ENCODE measurements around the gene PTPN14. TPM values are rescaled to one million over a fixed set of nuclear protein-coding genes. Genes with fewer than 3 reads are reported as not detected.

Gene PTPN14
- total RNA-seq, 3 donors from 2014 or later = 5.8 to 49.0 (median 8.3) TPM

DNA sequence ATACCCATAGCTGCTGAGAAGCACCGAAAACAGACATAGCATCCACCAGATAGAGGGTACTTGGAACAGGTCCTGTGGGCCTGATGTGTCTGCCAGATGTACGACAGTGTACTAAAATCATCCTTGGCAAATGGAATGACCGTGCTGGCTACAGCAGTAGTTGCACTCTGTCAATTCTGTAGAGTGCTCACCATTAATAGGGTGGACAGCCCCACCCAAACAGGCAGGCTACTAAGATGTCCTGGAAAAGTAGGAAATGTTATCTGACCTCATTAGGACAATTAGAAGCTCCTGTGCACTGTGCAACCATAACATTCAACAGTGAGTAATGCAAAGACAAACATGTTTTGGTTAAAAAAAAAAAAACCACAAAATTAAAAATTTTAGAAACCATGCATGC, 106.2 kb downstream of the PTPN14 start:
- no peaks in the 10 kb centered on the region for H3K9me3 ChIP-seq
- H3K4me3 ChIP-seq = no peak overlapping the region
- DNase-seq (no peak), ATAC-seq (no peak)
- TF ChIP-seq, protein P1, sequence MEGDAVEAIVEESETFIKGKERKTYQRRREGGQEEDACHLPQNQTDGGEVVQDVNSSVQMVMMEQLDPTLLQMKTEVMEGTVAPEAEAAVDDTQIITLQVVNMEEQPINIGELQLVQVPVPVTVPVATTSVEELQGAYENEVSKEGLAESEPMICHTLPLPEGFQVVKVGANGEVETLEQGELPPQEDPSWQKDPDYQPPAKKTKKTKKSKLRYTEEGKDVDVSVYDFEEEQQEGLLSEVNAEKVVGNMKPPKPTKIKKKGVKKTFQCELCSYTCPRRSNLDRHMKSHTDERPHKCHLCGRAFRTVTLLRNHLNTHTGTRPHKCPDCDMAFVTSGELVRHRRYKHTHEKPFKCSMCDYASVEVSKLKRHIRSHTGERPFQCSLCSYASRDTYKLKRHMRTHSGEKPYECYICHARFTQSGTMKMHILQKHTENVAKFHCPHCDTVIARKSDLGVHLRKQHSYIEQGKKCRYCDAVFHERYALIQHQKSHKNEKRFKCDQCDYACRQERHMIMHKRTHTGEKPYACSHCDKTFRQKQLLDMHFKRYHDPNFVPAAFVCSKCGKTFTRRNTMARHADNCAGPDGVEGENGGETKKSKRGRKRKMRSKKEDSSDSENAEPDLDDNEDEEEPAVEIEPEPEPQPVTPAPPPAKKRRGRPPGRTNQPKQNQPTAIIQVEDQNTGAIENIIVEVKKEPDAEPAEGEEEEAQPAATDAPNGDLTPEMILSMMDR (IDR thresholded peaks at IDR 0.05) = no peak
- H3K36me3 ChIP-seq (ENCODE audit: low read depth) = no peaks in the 10 kb centered on the region
- H3K4me1 ChIP-seq (ENCODE audit: low read depth) = no peaks in the 10 kb centered on the region
- intact Hi-C loops (cut with DNase I, micrococcal nuclease) = no loop called here

DNA sequence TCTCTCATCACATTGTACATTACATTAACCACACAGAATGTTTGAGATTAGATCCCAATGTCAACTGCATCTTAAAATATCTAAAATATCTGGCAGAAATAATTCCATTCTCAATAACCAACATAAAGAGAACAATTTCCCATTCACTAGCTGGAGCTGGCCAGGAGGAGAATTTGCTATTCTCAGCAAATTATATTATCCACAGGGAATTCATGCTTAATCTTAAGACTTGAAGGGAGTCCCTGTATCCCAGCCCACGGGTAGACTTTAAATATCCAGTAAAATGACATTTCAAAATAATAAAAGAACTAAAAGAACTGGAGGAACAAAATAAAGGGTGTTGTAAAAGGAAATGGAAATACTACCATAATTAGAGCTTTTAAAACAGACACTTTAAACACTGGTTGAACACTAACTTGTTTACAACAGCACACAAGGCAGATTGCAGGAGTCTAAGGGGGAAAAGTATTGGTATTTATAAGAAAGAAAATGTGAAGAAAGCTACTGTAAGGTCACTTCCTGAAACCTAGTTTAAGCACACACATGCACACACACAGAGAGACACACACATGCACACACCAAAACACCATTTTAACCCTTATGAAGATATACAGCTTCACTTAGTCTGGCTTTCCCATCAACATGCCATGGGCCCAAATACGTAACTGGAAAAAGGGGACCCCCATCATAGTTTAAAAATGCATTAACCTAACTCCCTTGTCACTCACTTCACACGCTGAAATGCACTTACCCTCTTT, 107.0 kb downstream of the PTPN14 start:
- Histone ChIP-seq H3K36me3 (ENCODE audit: low read depth) (no peaks in the 10 kb centered on the region), H3K9me3 (no peaks in the 10 kb centered on the region), H3K4me3 (no peak overlapping the region), H3K4me1 (ENCODE audit: low read depth) (no peaks in the 10 kb centered on the region)
- no peak for DNase-seq
- TF ChIP-seq, protein P1 (IDR thresholded peaks at IDR 0.05) = no peak
- ATAC-seq = no peak
- intact Hi-C loops (cut with DNase I, micrococcal nuclease) = no loop called here

DNA sequence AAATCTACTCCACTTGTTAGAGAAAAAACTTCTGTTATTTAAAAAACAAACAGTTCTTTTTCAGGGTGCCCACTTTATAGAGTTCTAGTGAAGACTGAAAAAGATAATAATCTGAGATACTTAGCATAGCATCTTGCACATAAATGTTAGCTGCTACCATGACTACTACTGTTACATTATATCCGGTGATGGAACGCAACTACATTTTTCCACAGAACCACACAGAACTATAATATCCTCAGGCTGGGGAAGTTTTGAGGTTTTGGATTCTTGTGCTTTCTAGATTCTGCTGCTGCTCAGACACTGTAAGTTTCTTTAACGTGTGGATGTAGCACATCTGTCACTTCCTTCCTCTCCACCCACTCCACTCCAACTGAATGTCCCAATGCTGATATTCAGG, 110.3 kb downstream of the PTPN14 start:
- no peak for DNase-seq
- H3K9me3 ChIP-seq = no peaks in the 10 kb centered on the region

DNA sequence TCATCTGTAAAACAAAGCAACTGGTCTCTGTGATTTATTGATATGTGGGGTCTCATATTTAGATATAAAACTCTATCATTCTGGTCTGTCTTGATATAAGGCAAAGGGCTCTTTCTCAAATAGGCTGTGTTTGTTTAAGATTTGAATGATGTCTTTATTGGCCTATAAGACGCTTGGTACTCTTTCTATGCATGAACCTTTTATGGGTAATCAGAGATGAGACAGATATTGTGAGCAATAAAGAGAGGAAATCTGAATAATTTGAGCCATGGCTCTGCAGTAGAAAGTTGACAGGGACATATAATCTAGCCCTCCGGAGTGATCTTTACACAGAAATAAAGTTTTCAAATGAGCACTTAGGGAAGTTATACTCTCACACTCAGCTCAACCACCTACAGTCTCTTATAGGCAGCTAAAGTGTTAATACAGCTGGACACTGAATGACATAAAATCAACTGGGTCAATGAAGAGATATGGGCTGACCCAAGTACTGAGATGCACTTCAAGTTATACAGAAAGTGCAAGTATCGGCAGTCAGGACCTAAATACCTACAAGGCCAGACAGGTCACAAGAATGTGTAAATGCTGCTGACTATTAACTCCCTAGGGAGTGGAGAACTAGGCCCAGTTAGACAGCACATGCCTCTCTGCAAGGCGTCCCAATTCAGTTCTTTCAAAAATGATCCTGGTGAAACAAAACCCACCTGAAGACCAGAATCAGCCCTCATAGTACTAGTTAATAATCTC, 111.0 kb downstream of the PTPN14 start:
- intact Hi-C loops (cut with DNase I, micrococcal nuclease) = no loop called here
- H3K36me3 ChIP-seq (ENCODE audit: low read depth) = no peaks in the 10 kb centered on the region
- no peak for DNase-seq
- no peaks in the 10 kb centered on the region for H3K9me3 ChIP-seq
- H3K4me1 ChIP-seq (ENCODE audit: low read depth) = no peaks in the 10 kb centered on the region
- ATAC-seq = peak; percentile 61
- no peak overlapping the region for H3K4me3 ChIP-seq
- TF ChIP-seq, protein P1 (IDR thresholded peaks at IDR 0.05) = no peak

More for the DNA sequence above, 110.3 kb downstream of the PTPN14 start:
- intact Hi-C loops (cut with DNase I, micrococcal nuclease) = no loop called here
- TF ChIP-seq, protein P1 (IDR thresholded peaks at IDR 0.05) = no peak
- no peaks in the 10 kb centered on the region for H3K36me3 ChIP-seq (ENCODE audit: low read depth)
- no peak overlapping the region for H3K4me3 ChIP-seq
- no peaks in the 10 kb centered on the region for H3K4me1 ChIP-seq (ENCODE audit: low read depth)
- no peak for ATAC-seq

DNA sequence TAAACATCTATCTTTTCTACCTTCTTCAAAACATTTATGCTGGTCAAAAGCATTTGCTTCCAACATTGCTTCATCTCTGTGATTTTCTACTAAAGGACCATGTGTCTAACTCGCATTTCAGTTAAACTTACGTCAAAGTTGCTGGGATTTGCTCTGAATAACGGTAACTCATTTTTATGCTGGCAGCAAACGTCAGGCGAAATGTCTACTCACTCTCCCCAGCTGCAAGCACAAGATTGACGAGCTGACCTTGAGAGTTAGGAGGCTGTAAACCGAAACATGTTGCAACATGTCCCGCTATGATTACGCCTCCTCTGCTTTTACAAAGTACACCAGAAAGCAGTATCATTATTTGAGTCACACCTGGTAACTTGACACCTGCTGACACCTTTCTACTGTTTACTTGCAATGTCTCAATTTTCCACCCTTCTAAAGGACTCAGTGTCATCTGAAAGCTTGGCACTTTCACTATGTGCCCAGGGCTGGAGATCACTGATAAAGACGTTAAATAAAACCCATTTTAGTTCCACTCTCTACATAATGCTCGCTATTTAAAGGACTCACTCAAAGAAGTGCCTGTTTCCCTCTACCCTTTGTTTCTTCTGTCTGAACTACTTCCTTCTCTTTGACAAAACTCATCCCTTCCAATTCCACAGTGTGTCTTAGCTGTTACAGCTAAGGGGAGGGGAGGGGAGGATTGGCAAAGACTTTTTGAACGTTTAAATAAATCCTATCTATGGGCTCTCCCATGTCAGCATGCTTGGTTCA, 111.9 kb downstream of the PTPN14 start:
- intact Hi-C loops (cut with DNase I, micrococcal nuclease) = no loop called here
- Histone ChIP-seq H3K9me3 (no peaks in the 10 kb centered on the region), H3K4me1 (ENCODE audit: low read depth) (no peaks in the 10 kb centered on the region), H3K4me3 (no peak overlapping the region), H3K36me3 (ENCODE audit: low read depth) (no peaks in the 10 kb centered on the region)
- DNase-seq (peak in 1 of 3 donors; percentile 26), ATAC-seq (peak; percentile 93)
- TF ChIP-seq, protein P1 (IDR thresholded peaks at IDR 0.05) = no peak
